PC-3 (cell line): ENCODE data around the gene GRM1. TPM values are rescaled to one million over a fixed set of nuclear protein-coding genes. Genes with fewer than 3 reads are reported as not detected.

Source experiments
- ATAC-seq: fragments of 200-7000 bp; cut with Tn5 transposase; 2 replicates; pipeline ENCODE4 v1.9.1; 2020; ENCODE audit warnings: mild to moderate bottlenecking, moderate library complexity
- BruUV-seq: library from RNA; stranded (reverse); fragments of 400-500 nt; replicated peaks from 2 replicates; lab custom pipeline; 2021; lab: Mats Ljungman, UMichigan
- CTCF ChIA-PET: fragments of 300-600 bp; sonication (Branson Sonifier 250); formaldehyde crosslinking; loops from one replicate; lab custom pipeline; 2022; ENCODE audit warnings: antibody characterized with exemption; lab: Charles Lee
- POLR2A ChIA-PET: fragments of 300-600 bp; sonication (Branson Sonifier 250); formaldehyde crosslinking; loops from one replicate; lab custom pipeline; 2022; ENCODE audit warnings: antibody characterized with exemption; ENCODE audit not compliant: unreplicated experiment; lab: Charles Lee
- DNase-seq: peaks from one replicate; pipeline ENCODE4 v3.0.0-alpha.2; 2015
- H2AFZ ChIP-seq: fragments of 300-600 bp; sonication (generic); 2 replicates; pipeline ENCODE4 v1.6.0; 2016; ENCODE audit warnings: antibody characterized with exemption, low read length
- H3F3A ChIP-seq: fragments of 300-600 bp; sonication (generic); one replicate; pipeline ENCODE4 v1.6.0; 2017; ENCODE audit warnings: antibody characterized with exemption, low read length, control low read depth, mild to moderate bottlenecking; ENCODE audit not compliant: unreplicated experiment
- H3K27ac ChIP-seq: fragments of 300-600 bp; sonication (generic); 2 replicates; pipeline ENCODE4 v1.5.1; 2016; ENCODE audit warnings: mild to moderate bottlenecking, low read length
- H3K27me3 ChIP-seq: fragments of 300-600 bp; sonication (generic); 2 replicates; pipeline ENCODE4 v1.6.1; 2016; ENCODE audit warnings: low read length, mixed read lengths
- H3K36me3 ChIP-seq: fragments of 300-600 bp; sonication (generic); 2 replicates; pipeline ENCODE4 v1.6.1; 2016; ENCODE audit warnings: low read depth, mixed run types, low read length, mixed read lengths
- H3K4me1 ChIP-seq: fragments of 300-600 bp; sonication (generic); 2 replicates; pipeline ENCODE4 v1.5.1; 2016; ENCODE audit warnings: low read length; ENCODE audit not compliant: insufficient read depth
- H3K4me2 ChIP-seq: fragments of 300-600 bp; sonication (generic); 2 replicates; pipeline ENCODE4 v1.6.0; 2016; ENCODE audit warnings: low read length
- H3K4me3 ChIP-seq: fragments of 300-600 bp; sonication (generic); 2 replicates; pipeline ENCODE4 v1.5.1; 2016; ENCODE audit warnings: mild to moderate bottlenecking, low read length, mixed read lengths
- H3K79me2 ChIP-seq: fragments of 300-600 bp; sonication (generic); 2 replicates; pipeline ENCODE4 v1.6.1; 2017; ENCODE audit warnings: low read length, mixed read lengths
- H3K9ac ChIP-seq: fragments of 300-600 bp; sonication (generic); 2 replicates; pipeline ENCODE4 v1.6.0; 2016; ENCODE audit warnings: mild to moderate bottlenecking, low read length
- H3K9me2 ChIP-seq: fragments of 300-600 bp; sonication (generic); replicated peaks from 2 replicates; pipeline ENCODE4 v1.6.1; 2016; ENCODE audit warnings: mixed run types, low read length, mixed read lengths
- H3K9me3 ChIP-seq: fragments of 300-600 bp; sonication (generic); 2 replicates; pipeline ENCODE4 v1.6.1; 2016; ENCODE audit warnings: low read length, mixed read lengths
- H4K20me1 ChIP-seq: fragments of 300-600 bp; sonication (generic); 2 replicates; pipeline ENCODE4 v1.6.1; 2016; ENCODE audit warnings: low read length, mixed read lengths
- CTCF ChIP-seq: fragments of 300-600 bp; sonication (generic); conservative IDR thresholded peaks from 2 replicates; pipeline ENCODE4 v1.5.1; 2017; ENCODE audit warnings: antibody characterized with exemption, low read depth, mild to moderate bottlenecking, low read length
- EZH2 ChIP-seq: fragments of 300-600 bp; sonication (generic); IDR thresholded peaks from one replicate; pipeline ENCODE4 v1.6.1; 2017; ENCODE audit warnings: antibody characterized with exemption, mild to moderate bottlenecking, low read length; ENCODE audit not compliant: unreplicated experiment
- EZH2phosphoT487 ChIP-seq: fragments of 300-600 bp; sonication (generic); IDR thresholded peaks from 2 replicates; pipeline ENCODE4 v1.6.1; 2018; ENCODE audit warnings: mild to moderate bottlenecking, antibody characterized with exemption, low read length, borderline replicate concordance
- intact Hi-C: fragments of 100-400 bp; cut with micrococcal nuclease; formaldehyde crosslinking; loops from 2 replicates; pipeline ENCODE4 v1.9.0; 2023
- total RNA-seq: library from RNA; depleted of rRNA; stranded (reverse); fragments of >200 nt; gene quantifications from 2 replicates; pipeline ENCODE4 v1.2.3, GENCODE V29; 2014

Gene GRM1
- total RNA-seq, 1 experiment from 2014 or later, result 0.11 TPM

- H3K4me3 ChIP-seq, result no peak overlapping the region
- no peaks in the 10 kb centered on the region for H3K9me3 ChIP-seq
- no peaks in the 10 kb centered on the region for H3K27me3 ChIP-seq
- no peaks in the 10 kb centered on the region for H3K36me3 ChIP-seq
- H3F3A ChIP-seq, result no peaks in the 10 kb centered on the region
- TF ChIP-seq EZH2phosphoT487 (no peak), EZH2 (no peak), CTCF (no peak)
- ChIA-PET CTCF (no interaction called here), POLR2A (no interaction called here)
- DNase-seq, result no peak
- no peak overlapping the region for H2AFZ ChIP-seq
- no peak for ATAC-seq
- no peaks in the 10 kb centered on the region for H3K9me2 ChIP-seq
- no peaks in the 10 kb centered on the region for H3K79me2 ChIP-seq
- H3K27ac ChIP-seq, result no peak overlapping the region
- H3K9ac ChIP-seq, result no peak overlapping the region
- no peak overlapping the region for H3K4me2 ChIP-seq
- intact Hi-C loops, result no loop called here
- no peaks in the 10 kb centered on the region for H3K4me1 ChIP-seq
- H4K20me1 ChIP-seq, result no peaks in the 10 kb centered on the region
- no TSS peak for BruUV-seq
Observed at GRCh38 chr6:146310628-146311027, 281.8 kb downstream of the GRM1 start.

GRCh38 chr6:146311079-146311478 lies 282.2 kb downstream of the GRM1 start:
- Histone ChIP-seq H3K36me3 (no peaks in the 10 kb centered on the region), H2AFZ (no peak overlapping the region), H3K27me3 (no peaks in the 10 kb centered on the region), H4K20me1 (no peaks in the 10 kb centered on the region), H3K9me2 (no peaks in the 10 kb centered on the region), H3K27ac (no peak overlapping the region), H3K79me2 (no peaks in the 10 kb centered on the region), H3K4me1 (no peaks in the 10 kb centered on the region), H3K4me3 (no peak overlapping the region), H3K9me3 (no peaks in the 10 kb centered on the region), H3K9ac (no peak overlapping the region), H3K4me2 (no peak overlapping the region), H3F3A (no peaks in the 10 kb centered on the region)
- intact Hi-C loops, result no loop called here
- POLR2A ChIA-PET, result no interaction called here
- CTCF ChIA-PET, result no interaction called here
- no peak for TF ChIP-seq EZH2phosphoT487
- TF ChIP-seq CTCF, result no peak
- TF ChIP-seq EZH2, result no peak
- no peak for DNase-seq
- no TSS peak for BruUV-seq
- ATAC-seq, result no peak

GRCh38 chr6:146312608-146313007 lies 283.7 kb downstream of the GRM1 start:
- no peaks in the 10 kb centered on the region for H3K9me2 ChIP-seq
- ChIA-PET POLR2A (no interaction called here), CTCF (no interaction called here)
- DNase-seq, result no peak
- H3K4me1 ChIP-seq, result no peaks in the 10 kb centered on the region
- no peak overlapping the region for H2AFZ ChIP-seq
- no peaks in the 10 kb centered on the region for H3K79me2 ChIP-seq
- no peak overlapping the region for H3K9ac ChIP-seq
- intact Hi-C loops, result no loop called here
- no peak for ATAC-seq
- BruUV-seq, result no TSS peak
- no peaks in the 10 kb centered on the region for H3K27me3 ChIP-seq
- H4K20me1 ChIP-seq, result no peaks in the 10 kb centered on the region
- no peak overlapping the region for H3K4me3 ChIP-seq
- H3K36me3 ChIP-seq, result no peaks in the 10 kb centered on the region
- H3K4me2 ChIP-seq, result no peak overlapping the region
- TF ChIP-seq EZH2 (no peak), CTCF (no peak), EZH2phosphoT487 (no peak)
- no peak overlapping the region for H3K27ac ChIP-seq
- H3K9me3 ChIP-seq, result no peaks in the 10 kb centered on the region
- H3F3A ChIP-seq, result no peaks in the 10 kb centered on the region
